ENCODE results near the gene TLE3.

The TLE3 gene

DNA sequence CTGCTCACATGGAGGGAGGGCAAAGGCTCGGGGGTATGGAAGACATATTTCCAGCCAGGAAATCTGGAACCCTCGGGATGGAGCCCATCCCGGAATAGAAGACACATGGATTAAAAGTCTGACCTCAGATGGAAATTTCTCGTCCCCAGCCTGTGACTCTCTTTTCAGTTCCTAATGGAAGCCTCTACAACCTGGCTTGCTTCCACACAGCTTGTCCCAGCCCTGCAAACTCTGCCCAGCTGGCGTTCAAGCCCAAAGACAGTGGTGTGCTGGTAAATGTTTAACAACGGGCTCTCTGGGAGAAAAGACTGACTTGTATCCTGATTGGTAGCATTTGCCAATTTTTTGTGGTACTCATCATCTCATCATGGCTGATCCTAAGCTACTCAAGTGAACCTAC, 35.6 kb upstream of the TLE3 start:
- no peak for DNase-seq (ENCODE audit: low spot score)
- in situ Hi-C loops (cut with MboI; ENCODE audit: low pct_unique_long_range_greater_than_20kb, low sequenced_read_pairs, unreplicated experiment): no loop called here
- TF ChIP-seq, protein P1, sequence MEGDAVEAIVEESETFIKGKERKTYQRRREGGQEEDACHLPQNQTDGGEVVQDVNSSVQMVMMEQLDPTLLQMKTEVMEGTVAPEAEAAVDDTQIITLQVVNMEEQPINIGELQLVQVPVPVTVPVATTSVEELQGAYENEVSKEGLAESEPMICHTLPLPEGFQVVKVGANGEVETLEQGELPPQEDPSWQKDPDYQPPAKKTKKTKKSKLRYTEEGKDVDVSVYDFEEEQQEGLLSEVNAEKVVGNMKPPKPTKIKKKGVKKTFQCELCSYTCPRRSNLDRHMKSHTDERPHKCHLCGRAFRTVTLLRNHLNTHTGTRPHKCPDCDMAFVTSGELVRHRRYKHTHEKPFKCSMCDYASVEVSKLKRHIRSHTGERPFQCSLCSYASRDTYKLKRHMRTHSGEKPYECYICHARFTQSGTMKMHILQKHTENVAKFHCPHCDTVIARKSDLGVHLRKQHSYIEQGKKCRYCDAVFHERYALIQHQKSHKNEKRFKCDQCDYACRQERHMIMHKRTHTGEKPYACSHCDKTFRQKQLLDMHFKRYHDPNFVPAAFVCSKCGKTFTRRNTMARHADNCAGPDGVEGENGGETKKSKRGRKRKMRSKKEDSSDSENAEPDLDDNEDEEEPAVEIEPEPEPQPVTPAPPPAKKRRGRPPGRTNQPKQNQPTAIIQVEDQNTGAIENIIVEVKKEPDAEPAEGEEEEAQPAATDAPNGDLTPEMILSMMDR (IDR thresholded peaks at IDR 0.05; ENCODE audit: extremely low read depth, insufficient read depth, missing control alignments): no peak

DNA sequence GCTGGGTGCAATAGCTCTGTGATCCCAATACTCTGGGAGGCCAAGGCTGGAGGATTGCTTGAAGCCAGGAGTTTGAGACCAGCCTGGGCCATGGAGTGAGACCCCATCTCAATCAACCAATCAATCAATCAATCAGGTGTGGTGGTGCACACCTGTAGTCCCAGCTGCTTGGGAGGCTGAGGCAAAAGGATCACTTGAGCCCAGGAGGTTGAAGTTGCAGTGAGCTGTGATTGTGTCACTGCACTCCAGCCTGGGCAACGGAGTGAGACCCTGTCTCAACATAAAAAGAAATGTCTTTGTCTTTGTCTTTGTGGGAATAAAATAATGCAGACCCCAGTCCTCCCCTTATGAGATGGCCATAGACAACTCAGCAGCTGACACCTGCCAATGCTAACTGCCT, 34.9 kb upstream of the TLE3 start:
- TF ChIP-seq, protein P1 (IDR thresholded peaks at IDR 0.05; ENCODE audit: extremely low read depth, insufficient read depth, missing control alignments): no peak
- in situ Hi-C loops (cut with MboI; ENCODE audit: low pct_unique_long_range_greater_than_20kb, low sequenced_read_pairs, unreplicated experiment): no loop called here
- no peak for DNase-seq (ENCODE audit: low spot score)

DNA sequence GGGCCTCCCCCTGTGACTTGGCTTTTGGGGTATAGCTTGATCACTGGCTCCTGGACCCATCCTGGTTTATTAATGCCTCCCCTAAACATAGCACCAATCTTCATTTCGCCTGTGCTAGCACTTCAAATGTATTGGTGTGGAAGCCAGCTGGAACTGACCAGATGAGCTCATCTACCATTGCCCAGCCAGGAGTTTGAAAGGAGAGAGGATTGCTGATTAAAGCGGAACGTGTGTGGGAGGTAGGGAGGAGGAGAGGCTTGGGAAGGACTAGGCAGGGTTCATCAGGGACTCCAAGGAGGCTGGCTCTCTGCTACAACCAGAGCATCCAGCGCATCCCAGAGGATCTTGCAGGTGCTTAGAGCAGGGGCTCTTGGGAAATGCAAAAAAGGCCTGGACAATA, 34.4 kb upstream of the TLE3 start:
- TF ChIP-seq, protein P1 (IDR thresholded peaks at IDR 0.05; ENCODE audit: extremely low read depth, insufficient read depth, missing control alignments): no peak
- DNase-seq (ENCODE audit: low spot score): no peak
- in situ Hi-C loops (cut with MboI; ENCODE audit: low pct_unique_long_range_greater_than_20kb, low sequenced_read_pairs, unreplicated experiment): no loop called here

DNA sequence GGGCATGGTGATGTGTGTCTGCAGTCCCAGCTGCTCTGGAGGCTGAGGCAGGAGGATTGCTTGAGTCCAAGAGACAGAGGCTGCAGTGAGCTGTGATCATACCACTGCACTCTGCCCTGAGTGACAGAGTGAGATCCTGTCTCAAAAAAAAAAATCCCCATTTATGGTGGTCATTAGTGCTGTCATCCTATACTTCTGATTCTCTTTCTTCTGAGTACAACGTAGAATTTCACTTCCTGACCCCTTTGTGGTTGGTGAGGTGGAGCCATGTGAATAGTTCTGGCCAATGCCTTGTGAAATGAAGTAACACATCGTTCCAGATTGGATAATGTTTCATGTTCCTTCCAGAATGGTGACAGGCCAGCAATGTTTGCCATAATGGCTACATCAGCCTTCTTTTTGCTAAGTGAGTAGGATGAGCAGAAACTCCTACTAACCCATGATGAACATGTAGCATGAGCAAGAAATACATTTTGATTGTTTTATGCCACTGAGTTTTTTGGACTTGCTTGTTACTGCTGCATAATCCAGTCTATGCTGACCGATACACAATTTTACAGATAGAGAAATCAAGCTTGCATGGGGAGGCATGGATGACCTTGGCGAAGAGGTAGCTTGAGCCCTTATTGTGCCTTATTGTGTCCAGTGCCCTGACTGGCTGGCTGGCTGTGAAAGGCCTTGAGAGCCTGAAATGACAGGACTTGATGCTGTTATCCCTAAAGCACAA, 30.9 kb upstream of the TLE3 start:
- TF ChIP-seq, protein P1 (IDR thresholded peaks at IDR 0.05; ENCODE audit: extremely low read depth, insufficient read depth, missing control alignments): no peak
- no peak for DNase-seq (ENCODE audit: low spot score)
- in situ Hi-C loops (cut with MboI; ENCODE audit: low pct_unique_long_range_greater_than_20kb, low sequenced_read_pairs, unreplicated experiment): no loop called here

DNA sequence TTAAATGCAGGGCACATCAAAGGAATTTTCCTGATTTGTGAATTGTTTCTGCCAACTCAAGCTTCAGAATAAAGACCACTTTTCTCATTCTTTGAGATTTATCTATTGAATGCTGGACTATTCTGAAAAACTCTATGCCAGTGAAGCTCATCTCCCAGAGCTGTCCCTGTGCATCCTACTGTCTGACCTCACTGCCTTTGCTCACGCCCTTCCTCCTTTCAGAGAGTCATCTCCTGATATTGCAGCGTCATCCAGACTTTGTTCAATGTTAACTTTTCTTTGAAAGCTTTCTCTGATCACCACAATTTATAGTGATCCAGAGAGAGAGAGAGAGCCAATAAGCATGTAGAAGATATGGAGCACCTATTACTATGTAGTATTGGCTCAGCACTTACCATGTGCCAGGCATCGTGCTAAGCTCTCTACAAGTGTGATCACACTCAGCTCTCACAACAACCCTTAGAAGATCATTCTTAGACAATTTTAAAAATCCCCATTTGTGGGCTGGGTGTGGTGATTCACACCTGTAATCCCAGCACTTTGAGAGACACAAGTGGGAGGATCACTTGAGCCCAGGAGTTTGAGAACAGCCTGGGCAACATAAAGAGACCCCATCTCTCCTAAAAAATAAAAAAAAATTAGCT, 30.2 kb upstream of the TLE3 start:
- in situ Hi-C loops (cut with MboI; ENCODE audit: low pct_unique_long_range_greater_than_20kb, low sequenced_read_pairs, unreplicated experiment): no loop called here
- DNase-seq (ENCODE audit: low spot score): no peak

DNA sequence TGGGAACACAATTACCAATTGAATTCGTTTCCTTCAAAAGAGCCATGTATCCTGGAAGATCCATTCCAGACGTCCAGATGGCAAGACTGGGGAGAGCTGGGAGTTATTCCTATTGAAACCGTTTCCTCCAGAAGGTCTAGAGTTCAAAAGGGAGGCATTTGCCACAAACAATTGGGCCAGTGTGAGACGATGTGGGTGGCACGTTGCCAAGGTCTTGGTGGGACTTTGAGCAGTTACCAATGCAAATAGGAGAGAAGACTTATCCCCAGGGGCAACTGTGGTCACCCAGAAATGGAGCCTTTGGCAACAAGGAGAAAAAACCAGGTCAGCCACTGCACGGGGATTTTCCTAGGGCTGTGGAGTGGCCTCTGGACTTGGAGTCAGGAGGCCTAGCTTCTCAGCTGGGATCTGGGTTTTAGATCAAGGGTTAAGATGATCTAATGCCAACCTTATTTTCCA, 29.6 kb upstream of the TLE3 start:
- no peak for DNase-seq (ENCODE audit: low spot score)
- in situ Hi-C loops (cut with MboI; ENCODE audit: low pct_unique_long_range_greater_than_20kb, low sequenced_read_pairs, unreplicated experiment): no loop called here
- TF ChIP-seq, protein P1 (IDR thresholded peaks at IDR 0.05; ENCODE audit: extremely low read depth, insufficient read depth, missing control alignments): no peak

More for the DNA sequence above, 30.2 kb upstream of the TLE3 start:
- TF ChIP-seq, protein P1 (IDR thresholded peaks at IDR 0.05; ENCODE audit: extremely low read depth, insufficient read depth, missing control alignments): no peak
